CD4-positive, alpha-beta T cell (primary cell): ENCODE measurements around the gene ZMAT5. TPM values are rescaled to one million over a fixed set of nuclear protein-coding genes. Genes with fewer than 3 reads are reported as not detected.

Source experiments
- ATAC-seq: fragments of 200-7000 bp; cut with Tn5 transposase; one replicate; pipeline ENCODE4 v1.10.0; 2022; ENCODE audit warnings: mild to moderate bottlenecking; ENCODE audit not compliant: poor library complexity
- CTCF ChIA-PET: fragments of 350-600 bp; sonication (Branson Sonifier 250); formaldehyde crosslinking; loops from one replicate; lab custom pipeline; 2021; ENCODE audit warnings: antibody characterized with exemption, inconsistent platforms; lab: Charles Lee
- POLR2A ChIA-PET: fragments of 350-600 bp; sonication (Branson Sonifier 250); formaldehyde crosslinking; loops from one replicate; lab custom pipeline; 2021; ENCODE audit warnings: antibody characterized with exemption, inconsistent platforms; lab: Charles Lee
- DNase-seq, 14 experiments: peaks; one replicate each; pipeline ENCODE4 v3.0.0-alpha.2; 2013 to 2020; ENCODE audit warnings: mixed read lengths in 2 of 14
- H3K27ac ChIP-seq, 2 donors: one replicate each; pipeline versions ENCODE4 v1.5.1 to v1.7.0; 2013; ENCODE audit warnings: low read length in 2 of 2, low read depth in 1 of 2, mild to moderate bottlenecking in 1 of 2
- H3K27me3 ChIP-seq, 2 experiments: 1 replicate in 1 of 2; 2 replicates in 1 of 2; pipeline versions ENCODE4 v1.6.1 to v1.7.0; 2013; ENCODE audit warnings: low read length in 2 of 2, control low read depth in 1 of 2, mild to moderate bottlenecking in 1 of 2, moderate library complexity in 1 of 2; ENCODE audit not compliant: insufficient read depth in 2 of 2, control insufficient read depth in 1 of 2
- H3K36me3 ChIP-seq: one replicate; pipeline ENCODE4 v1.6.1; 2013; ENCODE audit warnings: low read length, control low read depth; ENCODE audit not compliant: insufficient read depth
- H3K4me1 ChIP-seq: one replicate; pipeline ENCODE4 v1.6.1; 2013; ENCODE audit warnings: low read length, control low read depth; ENCODE audit not compliant: insufficient read depth
- H3K4me3 ChIP-seq: one replicate; pipeline ENCODE4 v1.5.1; 2013; ENCODE audit warnings: mild to moderate bottlenecking, low read length, moderate library complexity
- H3K9me3 ChIP-seq, 2 experiments: 1 replicate in 1 of 2; 2 replicates in 1 of 2; pipeline versions ENCODE4 v1.6.1 to v1.7.0; 2013; ENCODE audit warnings: low read length in 2 of 2, mild to moderate bottlenecking in 2 of 2, control low read depth in 1 of 2, moderate library complexity in 1 of 2; ENCODE audit not compliant: control insufficient read depth in 1 of 2, insufficient read depth in 1 of 2
- H3K27ac Mint-ChIP-seq: one replicate; pipeline ENCODE4 v1.8.0; 2020; ENCODE audit warnings: mixed read lengths
- H3K27me3 Mint-ChIP-seq: one replicate; pipeline ENCODE4 v1.8.0; 2021; ENCODE audit warnings: mixed read lengths
- H3K36me3 Mint-ChIP-seq: one replicate; pipeline ENCODE4 v1.8.0; 2021; ENCODE audit warnings: low read depth, mixed read lengths
- H3K4me1 Mint-ChIP-seq: one replicate; pipeline ENCODE4 v1.8.0; 2021; ENCODE audit warnings: low read depth, mixed read lengths
- H3K4me3 Mint-ChIP-seq: one replicate; pipeline ENCODE4 v1.8.0; 2020; ENCODE audit warnings: mild to moderate bottlenecking, mixed read lengths
- H3K9me3 Mint-ChIP-seq: one replicate; pipeline ENCODE4 v1.8.0; 2020; ENCODE audit warnings: mixed read lengths
- CTCF ChIP-seq: fragments of 200-600 bp; IDR thresholded peaks from one replicate; pipeline ENCODE4 v1.8.0; 2022; ENCODE audit warnings: antibody characterized with exemption, mild to moderate bottlenecking
- intact Hi-C, 2 experiments: fragments of 100-400 bp; cut with DNase I in 1 of 2; cut with micrococcal nuclease in 1 of 2; formaldehyde crosslinking; loops; one replicate each; pipeline versions ENCODE4 v1.15.1 to v1.9.0; 2023 to 2025; cut with DNase I, micrococcal nuclease
- total RNA-seq, 174 experiments: library from RNA in 2 of 174; stranded (reverse) in 2 of 174; gene quantifications; one replicate each; pipeline ENCODE4 v1.2.3 and lab custom pipeline; 2021 to 2026

Gene ZMAT5
- total RNA-seq, 2 experiments from 2014 or later = 5.6 to 6.6 TPM

- intact Hi-C loops = no loop called here
Observed at GRCh38 chr22:29784451-29785361, 17.9 kb upstream of the ZMAT5 start.

GRCh38 chr22:29782061-29782845 lies 15.4 kb upstream of the ZMAT5 start:
- H3K36me3 ChIP-seq = no peaks in the 10 kb centered on the region
- H3K4me3 ChIP-seq = no peak overlapping the region
- no peaks in the 10 kb centered on the region for H3K4me1 ChIP-seq
- intact Hi-C loops = no loop called here
- Mint-ChIP-seq H3K27me3 (no peaks in the 10 kb centered on the region), H3K9me3 (no peaks in the 10 kb centered on the region), H3K4me3 (no peak overlapping the region), H3K27ac (no peak overlapping the region), H3K4me1 (no peaks in the 10 kb centered on the region), H3K36me3 (no peaks in the 10 kb centered on the region)
- DNase-seq (no peak), ATAC-seq (no peak)
- ChIA-PET POLR2A (no interaction called here), CTCF (no interaction called here)
- no peaks in the 10 kb centered on the region for H3K9me3 ChIP-seq
- H3K27me3 ChIP-seq = no peaks in the 10 kb centered on the region
- no peak overlapping the region for H3K27ac ChIP-seq
- TF ChIP-seq CTCF = no peak

More at GRCh38 chr22:29784451-29785361, 17.9 kb upstream of the ZMAT5 start:
- no peaks in the 10 kb centered on the region for H3K4me1 ChIP-seq
- H3K27me3 Mint-ChIP-seq = no peaks in the 10 kb centered on the region
- H3K9me3 Mint-ChIP-seq = no peaks in the 10 kb centered on the region
- H3K27me3 ChIP-seq = no peaks in the 10 kb centered on the region
- POLR2A ChIA-PET = no interaction called here
- TF ChIP-seq CTCF = no peak
- H3K4me3 ChIP-seq = no peak overlapping the region
- H3K27ac ChIP-seq = no peak overlapping the region
- no peaks in the 10 kb centered on the region for H3K4me1 Mint-ChIP-seq
- peaks cover 16% of the 10 kb centered on the region for H3K36me3 ChIP-seq
- H3K36me3 Mint-ChIP-seq = peaks cover 21% of the 10 kb centered on the region
- H3K27ac Mint-ChIP-seq = no peak overlapping the region
- no peak overlapping the region for H3K4me3 Mint-ChIP-seq
- CTCF ChIA-PET = interaction anchor here (0.6 kb wide), 1 partner anchor 169 kb away, joined by 3 read pairs; no protein-coding TSS in a partner anchor
- H3K9me3 ChIP-seq = no peaks in the 10 kb centered on the region
- DNase-seq (no peak), ATAC-seq (no peak)

- Mint-ChIP-seq H3K27me3 (no peaks in the 10 kb centered on the region), H3K9me3 (no peaks in the 10 kb centered on the region), H3K27ac (no peak overlapping the region), H3K4me1 (no peaks in the 10 kb centered on the region), H3K4me3 (no peak overlapping the region), H3K36me3 (no peaks in the 10 kb centered on the region)
- Histone ChIP-seq H3K27ac (no peak overlapping the region), H3K36me3 (no peaks in the 10 kb centered on the region), H3K4me3 (no peak overlapping the region), H3K4me1 (no peaks in the 10 kb centered on the region), H3K27me3 (no peaks in the 10 kb centered on the region), H3K9me3 (no peaks in the 10 kb centered on the region)
- intact Hi-C loops = no loop called here
- no peak for DNase-seq
- no peak for TF ChIP-seq CTCF
- ATAC-seq = no peak
- ChIA-PET CTCF (no interaction called here), POLR2A (interaction anchor here (0.5 kb wide), 1 partner anchor 56 kb away, joined by 4 read pairs; no protein-coding TSS in a partner anchor)
Observed at GRCh38 chr22:29780748-29781676, 14.2 kb upstream of the ZMAT5 start.
